Activated T-helper 1 cell treated with anti-CD3 and anti-CD28 coated beads, Interleukin-2, amount 50 U/mL, for 16 hours (primary cell): ENCODE data around the gene RFLNA.
"Not testable (repeated sequence)": the region's sequence is repeated elsewhere in the genome, so short reads cannot be mapped to it uniquely, and the experiment has no call there.

ENCODE experiments used
- DNase-seq, 2 donors: peaks; one replicate each; pipeline ENCODE4 v3.0.0-alpha.2; 2020; ENCODE audit warnings: low read depth in 1 of 2, low spot score in 1 of 2

Gene RFLNA

GRCh38 chr12:124282287-124282686 is 12.6 kb upstream of the RFLNA start:
- DNase-seq: no peak

GRCh38 chr12:124283326-124283725 is 11.6 kb upstream of the RFLNA start:
- DNase-seq: no peak

GRCh38 chr12:124284368-124284767 is 10.5 kb upstream of the RFLNA start:
- DNase-seq: no peak

GRCh38 chr12:124286414-124286813 is 8.5 kb upstream of the RFLNA start:
- no peak for DNase-seq

- DNase-seq: no peak
Observed at GRCh38 chr12:124286971-124287370, 7.9 kb upstream of the RFLNA start.

GRCh38 chr12:124289634-124290600 is 5.0 kb upstream of the RFLNA start:
- DNase-seq: no peak

- no peak for DNase-seq
Observed at GRCh38 chr12:124292385-124292784, 2.5 kb upstream of the RFLNA start.

- no peak for DNase-seq
Observed at GRCh38 chr12:124293286-124294003, 1.4 kb upstream of the RFLNA start.

GRCh38 chr12:124295431-124296058 is 652 bp downstream of the RFLNA start:
- no peak for DNase-seq

- DNase-seq: no peak
Observed at GRCh38 chr12:124296295-124296915, 1.5 kb downstream of the RFLNA start.

GRCh38 chr12:124296916-124297351 is 2.0 kb downstream of the RFLNA start:
- no peak for DNase-seq

- no peak for DNase-seq
Observed at GRCh38 chr12:124297389-124297788, 2.5 kb downstream of the RFLNA start.

GRCh38 chr12:124297856-124298255 is 3.0 kb downstream of the RFLNA start:
- no peak for DNase-seq

GRCh38 chr12:124298685-124299410 is 4.0 kb downstream of the RFLNA start:
- no peak for DNase-seq

- DNase-seq: no peak
Observed at GRCh38 chr12:124299628-124300388, 4.9 kb downstream of the RFLNA start.

- DNase-seq: not testable (repeated sequence)
Observed at GRCh38 chr12:124300657-124301056, 5.8 kb downstream of the RFLNA start.

GRCh38 chr12:124301084-124301654 is 6.3 kb downstream of the RFLNA start:
- no peak for DNase-seq

GRCh38 chr12:124302241-124302806 is 7.4 kb downstream of the RFLNA start:
- DNase-seq: no peak
